ENCODE data around the gene PRPF38B. TPM values are rescaled to one million over a fixed set of nuclear protein-coding genes. Genes with fewer than 3 reads are reported as not detected.

PRPF38B gene, protein sequence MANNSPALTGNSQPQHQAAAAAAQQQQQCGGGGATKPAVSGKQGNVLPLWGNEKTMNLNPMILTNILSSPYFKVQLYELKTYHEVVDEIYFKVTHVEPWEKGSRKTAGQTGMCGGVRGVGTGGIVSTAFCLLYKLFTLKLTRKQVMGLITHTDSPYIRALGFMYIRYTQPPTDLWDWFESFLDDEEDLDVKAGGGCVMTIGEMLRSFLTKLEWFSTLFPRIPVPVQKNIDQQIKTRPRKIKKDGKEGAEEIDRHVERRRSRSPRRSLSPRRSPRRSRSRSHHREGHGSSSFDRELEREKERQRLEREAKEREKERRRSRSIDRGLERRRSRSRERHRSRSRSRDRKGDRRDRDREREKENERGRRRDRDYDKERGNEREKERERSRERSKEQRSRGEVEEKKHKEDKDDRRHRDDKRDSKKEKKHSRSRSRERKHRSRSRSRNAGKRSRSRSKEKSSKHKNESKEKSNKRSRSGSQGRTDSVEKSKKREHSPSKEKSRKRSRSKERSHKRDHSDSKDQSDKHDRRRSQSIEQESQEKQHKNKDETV
- 10 to 100 TPM; 26.3 to 82.3 (median 49.8) TPM for total RNA-seq
- 10 to 100 TPM; 17.1 to 25.4 (median 24.1) TPM for polyA plus RNA-seq
- long read RNA-seq, donor 1, partial matches to known transcripts, result 0 of 7 reads
- long read RNA-seq, donor 1, other reads (novel, unspliced or antisense), result 0 of 7 reads
- long read RNA-seq, donor 2, partial matches to known transcripts, result 0 of 7 reads
- long read RNA-seq, donor 2, other reads (novel, unspliced or antisense), result 0 of 7 reads
- long read RNA-seq, donor 3, transcript PRPF38B-205 (2 exons, 1,352 nt), result major isoform, 5 of 9 reads
- long read RNA-seq, donor 3, partial matches to known transcripts, result 0 of 9 reads
- long read RNA-seq, donor 3, other reads (novel, unspliced or antisense), result 0 of 9 reads
- long read RNA-seq, donor 4, result 0 reads
- long read RNA-seq, donor 5, transcript PRPF38B-203 (6 exons, 3,693 nt), result major isoform, 11 of 17 reads
- long read RNA-seq, donor 5, transcript PRPF38B-205 (2 exons, 1,352 nt), result minor isoform, 5 of 17 reads
- long read RNA-seq, donor 5, partial matches to known transcripts, result 0 of 17 reads
- long read RNA-seq, donor 5, other reads (novel, unspliced or antisense), result 0 of 17 reads
- long read RNA-seq, donor 6, result 0 reads
- long read RNA-seq, donor 7, transcript PRPF38B-205 (2 exons, 1,352 nt), result minor isoform, 5 of 12 reads
- long read RNA-seq, donor 7, transcript PRPF38B-203 (6 exons, 3,693 nt), result major isoform, 7 of 12 reads
- long read RNA-seq, donor 7, partial matches to known transcripts, result 0 of 12 reads
- long read RNA-seq, donor 7, other reads (novel, unspliced or antisense), result 0 of 12 reads
- long read RNA-seq, donor 8, transcript PRPF38B-203 (6 exons, 3,693 nt), result minor isoform, 7 of 19 reads
- long read RNA-seq, donor 8, transcript PRPF38B-205 (2 exons, 1,352 nt), result major isoform, 11 of 19 reads
- long read RNA-seq, donor 8, partial matches to known transcripts, result 0 of 19 reads
- long read RNA-seq, donor 8, other reads (novel, unspliced or antisense), result 0 of 19 reads
- long read RNA-seq, donor 9, transcript PRPF38B-205 (2 exons, 1,352 nt), result major isoform, 8 of 15 reads
- long read RNA-seq, donor 9, transcript PRPF38B-203 (6 exons, 3,693 nt), result minor isoform, 7 of 15 reads
- long read RNA-seq, donor 9, partial matches to known transcripts, result 0 of 15 reads
- long read RNA-seq, donor 9, other reads (novel, unspliced or antisense), result 0 of 15 reads
- long read RNA-seq, donor 10, transcript PRPF38B-203 (6 exons, 3,693 nt), result major isoform, 8 of 10 reads
- long read RNA-seq, donor 10, partial matches to known transcripts, result 0 of 10 reads
- long read RNA-seq, donor 10, other reads (novel, unspliced or antisense), result 0 of 10 reads

DNA sequence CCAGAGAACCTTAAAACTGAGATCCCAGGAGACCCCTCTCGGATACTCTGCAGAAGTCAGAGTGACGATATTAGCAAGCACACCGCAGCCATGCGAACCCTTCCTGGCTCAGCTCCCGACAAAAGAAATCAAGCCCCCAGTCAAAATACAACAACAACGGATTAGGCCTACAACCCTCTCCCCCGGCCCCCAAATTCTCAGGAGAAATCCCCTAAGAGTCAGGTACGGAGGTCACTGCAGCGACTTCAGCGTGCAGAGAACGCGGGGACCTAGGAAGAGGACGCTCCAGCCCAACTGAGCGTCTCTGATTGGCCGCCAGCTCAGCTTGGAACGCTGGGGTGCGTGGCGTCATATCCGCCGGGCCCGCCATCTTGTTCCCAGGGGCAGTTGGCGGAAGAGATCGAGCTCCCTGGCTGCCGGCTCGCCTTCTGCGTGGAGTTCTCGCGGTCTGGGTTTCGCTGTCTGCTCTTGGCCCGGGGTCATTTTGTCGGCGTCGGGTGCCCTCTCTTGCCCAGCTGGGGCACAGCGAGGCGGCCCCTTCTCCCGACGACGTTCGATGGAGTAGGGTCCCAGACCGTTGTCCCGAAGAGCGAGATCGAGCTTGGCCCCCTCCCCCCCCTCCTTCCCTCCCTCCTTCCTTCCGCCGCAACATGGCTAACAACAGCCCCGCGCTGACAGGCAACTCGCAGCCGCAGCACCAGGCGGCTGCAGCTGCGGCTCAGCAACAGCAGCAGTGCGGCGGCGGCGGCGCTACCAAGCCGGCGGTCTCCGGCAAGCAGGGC, at the start of gene PRPF38B:
Gene PRPF38B (plus strand): TSS at position 369 of the 782 bp plus-strand sequence. CDS start 282 bp downstream, at position 651.
- no peaks in the 10 kb centered on the region for H3K9me3 ChIP-seq
- intact Hi-C loops (cut with DNase I; ENCODE audit: low total_unique reads), result no loop called here
- TF ChIP-seq EP300 (IDR thresholded peaks at IDR 0.05), result no peak
- peak in 2 of 4 donors; percentile 73 to 88 for TF ChIP-seq POLR2A (IDR thresholded peaks at IDR 0.05)
- TF ChIP-seq POLR2AphosphoS5 (IDR thresholded peaks at IDR 0.05), result peak; percentile 89 to 98 (median 97)
- TF ChIP-seq, protein P1, sequence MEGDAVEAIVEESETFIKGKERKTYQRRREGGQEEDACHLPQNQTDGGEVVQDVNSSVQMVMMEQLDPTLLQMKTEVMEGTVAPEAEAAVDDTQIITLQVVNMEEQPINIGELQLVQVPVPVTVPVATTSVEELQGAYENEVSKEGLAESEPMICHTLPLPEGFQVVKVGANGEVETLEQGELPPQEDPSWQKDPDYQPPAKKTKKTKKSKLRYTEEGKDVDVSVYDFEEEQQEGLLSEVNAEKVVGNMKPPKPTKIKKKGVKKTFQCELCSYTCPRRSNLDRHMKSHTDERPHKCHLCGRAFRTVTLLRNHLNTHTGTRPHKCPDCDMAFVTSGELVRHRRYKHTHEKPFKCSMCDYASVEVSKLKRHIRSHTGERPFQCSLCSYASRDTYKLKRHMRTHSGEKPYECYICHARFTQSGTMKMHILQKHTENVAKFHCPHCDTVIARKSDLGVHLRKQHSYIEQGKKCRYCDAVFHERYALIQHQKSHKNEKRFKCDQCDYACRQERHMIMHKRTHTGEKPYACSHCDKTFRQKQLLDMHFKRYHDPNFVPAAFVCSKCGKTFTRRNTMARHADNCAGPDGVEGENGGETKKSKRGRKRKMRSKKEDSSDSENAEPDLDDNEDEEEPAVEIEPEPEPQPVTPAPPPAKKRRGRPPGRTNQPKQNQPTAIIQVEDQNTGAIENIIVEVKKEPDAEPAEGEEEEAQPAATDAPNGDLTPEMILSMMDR (IDR thresholded peaks at IDR 0.05), result peak in 1 of 7 experiments; percentile 5
- H3K4me3 ChIP-seq, result peak within 1 kb of the TSS; percentile 71 to 92 (median 88)
- no peaks in the 10 kb centered on the region for H3K27me3 ChIP-seq
- peak within 1 kb of the TSS; percentile 98 to 100 (median 98) for H3K27ac ChIP-seq
- H3K4me1 ChIP-seq, result peaks cover 13 to 38% (median 26%) of the 10 kb centered on the region in 4 donors
- peak; percentile 96 to 98 for DNase-seq
- 0 to 1% (median 0%) methylated on average over 31 to 59 of the region's 59 CpGs for WGBS, 5 donors
- H3K36me3 ChIP-seq, result peaks cover 9 to 19% (median 19%) of the 10 kb centered on the region in 4 donors

DNA sequence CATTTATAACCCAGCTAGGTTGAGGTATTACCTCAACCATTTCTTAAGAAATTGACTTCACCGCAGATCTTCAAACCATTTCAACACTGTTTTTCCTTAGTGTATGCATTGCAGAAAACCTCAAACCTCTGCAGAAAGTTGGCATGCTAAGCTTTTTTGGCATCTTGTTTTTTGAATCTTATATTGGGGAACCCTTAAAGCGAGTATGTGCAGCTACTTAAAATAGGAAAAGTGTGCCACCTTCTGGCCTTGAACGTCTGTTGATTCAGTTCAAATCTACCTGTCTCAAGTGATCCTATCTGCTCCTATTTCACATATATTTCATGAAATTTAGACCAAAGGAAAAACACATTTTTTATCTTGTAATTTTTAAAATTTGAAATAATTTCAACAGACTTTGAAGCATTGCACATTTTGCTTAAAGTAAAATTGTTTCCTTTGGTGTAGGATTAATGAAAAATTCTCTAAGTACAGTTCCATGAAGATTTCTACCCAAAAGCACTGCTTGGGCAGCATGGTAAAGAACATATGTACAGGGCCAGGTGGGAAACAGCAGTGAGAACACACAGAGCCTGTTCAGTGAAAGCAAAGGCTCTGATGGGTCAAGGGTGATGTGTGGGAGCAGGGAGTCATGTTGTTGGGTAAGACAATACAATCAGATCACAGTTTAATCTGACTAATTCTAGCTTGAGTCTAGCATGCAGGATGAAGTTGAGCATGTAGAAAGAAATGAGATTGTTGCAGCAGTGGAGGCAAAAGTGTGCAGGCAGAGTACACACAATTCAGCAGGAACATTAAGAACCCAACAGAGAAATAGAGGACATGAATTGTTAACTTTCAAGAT, 48.4 kb upstream of the PRPF38B start:
- H3K4me1 ChIP-seq, result peaks cover 8 to 43% (median 17%) of the 10 kb centered on the region in 4 donors
- no peaks in the 10 kb centered on the region for H3K27me3 ChIP-seq
- H3K27ac ChIP-seq, result peak overlapping the region in 1 of 5 donors; percentile 83
- WGBS, 5 donors, result 24 to 30% (median 25%) methylated on average over 3 of the region's 3 CpGs
- TF ChIP-seq POLR2AphosphoS5 (IDR thresholded peaks at IDR 0.05) (no peak), POLR2A (IDR thresholded peaks at IDR 0.05) (no peak), EP300 (IDR thresholded peaks at IDR 0.05) (no peak)
- TF ChIP-seq, protein P1 (IDR thresholded peaks at IDR 0.05), result peak in 5 of 7 experiments; percentile 34 to 64 (median 46)
- H3K36me3 ChIP-seq, result peaks cover 0 to 5% (median 0%) of the 10 kb centered on the region in 4 donors
- H3K9me3 ChIP-seq, result no peaks in the 10 kb centered on the region
- peak; percentile 50 to 88 for DNase-seq
- no peak overlapping the region for H3K4me3 ChIP-seq
- intact Hi-C loops (cut with DNase I; ENCODE audit: low total_unique reads), result loop anchor here (5.0 kb wide), 1 partner anchor 131 kb away; no protein-coding TSS in a partner anchor

Data from stomach (tissue), 19 donors.